ENCODE measurements around the gene SELPLG. TPM values are rescaled to one million over a fixed set of nuclear protein-coding genes. Genes with fewer than 3 reads are reported as not detected.

SELPLG gene
- total and polyA plus RNA-seq, 2 donors (not counting 1 experiment from before 2014, with no cell fraction given), result 6.1 to 8.0 TPM

DNA sequence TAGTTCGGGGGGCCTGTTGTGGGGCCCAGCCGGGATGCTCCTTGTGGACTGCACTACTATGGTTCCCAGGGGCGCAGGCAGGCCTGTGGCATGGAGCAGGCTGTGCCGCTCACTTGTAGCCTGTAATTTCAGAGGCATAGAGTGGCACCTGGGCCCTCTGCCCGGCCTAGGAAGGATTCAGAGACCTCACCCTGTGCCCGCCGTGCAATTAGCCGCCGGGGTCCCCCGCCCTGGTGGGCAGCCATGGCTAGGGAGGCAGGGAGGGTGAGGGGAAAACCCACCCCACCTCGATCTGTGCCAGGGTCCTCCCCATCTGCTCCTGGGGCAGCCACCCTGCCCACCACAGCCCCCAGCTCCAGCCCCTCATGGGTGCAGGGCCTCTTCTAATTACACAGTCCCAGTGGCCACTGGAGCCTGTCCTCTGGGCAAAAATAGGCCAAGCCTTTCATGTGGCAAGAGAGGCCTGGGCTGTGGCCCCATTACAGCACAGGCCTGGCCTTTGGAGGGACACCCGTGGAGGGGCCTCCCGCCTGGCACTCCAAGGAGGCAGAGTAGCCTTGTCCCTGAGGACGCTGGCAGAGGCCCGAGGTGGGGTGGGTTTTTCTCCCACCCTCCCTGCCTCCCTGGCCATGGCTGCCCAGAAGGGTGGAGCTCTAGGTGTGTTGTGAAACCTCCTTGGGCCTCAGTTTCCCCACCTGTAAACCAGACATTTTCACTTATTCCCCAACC is 30.6 kb downstream of the SELPLG start:
- no peaks in the 10 kb centered on the region for H3K79me2 ChIP-seq (ENCODE audit: control insufficient read depth, insufficient read depth, low read length)
- ATAC-seq (ENCODE audit: low read depth) (no peak), DNase-seq (no peak)
- POLR2A ChIA-PET, result no interaction called here
- no peak overlapping the region for H2AFZ ChIP-seq (ENCODE audit: insufficient read depth, low read depth, low read length, poor library complexity, severe bottlenecking)
- no peaks in the 10 kb centered on the region for H4K20me1 ChIP-seq (ENCODE audit: control insufficient read depth, insufficient read depth, low read length, poor library complexity, severe bottlenecking)
- 90% methylated on average over 11 of the region's 15 CpGs for WGBS (ENCODE audit: insufficient coverage)
- Mint-ChIP-seq H3K4me3 (no peak overlapping the region), H3K27me3 (peaks cover 4% of the 10 kb centered on the region), H3K27ac (no peak overlapping the region), H3K9me3 (ENCODE audit: insufficient read depth) (no peaks in the 10 kb centered on the region), H3K4me1 (no peaks in the 10 kb centered on the region)
- no peak overlapping the region for H3K4me2 ChIP-seq (replicated peaks; ENCODE audit: low read depth, low read length, poor library complexity, severe bottlenecking)
- H3K36me3 ChIP-seq (replicated peaks in 1 of 2; ENCODE audit: control extremely low read depth in 1 of 2, control insufficient read depth in 1 of 2, extremely low read depth in 1 of 2, insufficient read depth in 2 of 2, low read length in 1 of 2), result no peaks in the 10 kb centered on the region
- H3K9ac ChIP-seq (ENCODE audit: low read length), result no peak overlapping the region
- intact Hi-C loops (cut with micrococcal nuclease), result no loop called here
- no peaks in the 10 kb centered on the region for H3K27me3 ChIP-seq (replicated peaks in 1 of 4; ENCODE audit: control extremely low read depth in 1 of 4, control insufficient read depth in 3 of 4, insufficient read depth in 4 of 4, low read length in 3 of 4)
- H3K4me1 ChIP-seq (ENCODE audit: control insufficient read depth in 2 of 2, insufficient read depth in 2 of 2, low read length in 2 of 2), result no peaks in the 10 kb centered on the region
- CTCF ChIA-PET, result interaction anchor here (2.7 kb wide), 1 partner anchor 14 kb away, joined by 13 read pairs; no protein-coding TSS in a partner anchor
- TF ChIP-seq, protein P1, sequence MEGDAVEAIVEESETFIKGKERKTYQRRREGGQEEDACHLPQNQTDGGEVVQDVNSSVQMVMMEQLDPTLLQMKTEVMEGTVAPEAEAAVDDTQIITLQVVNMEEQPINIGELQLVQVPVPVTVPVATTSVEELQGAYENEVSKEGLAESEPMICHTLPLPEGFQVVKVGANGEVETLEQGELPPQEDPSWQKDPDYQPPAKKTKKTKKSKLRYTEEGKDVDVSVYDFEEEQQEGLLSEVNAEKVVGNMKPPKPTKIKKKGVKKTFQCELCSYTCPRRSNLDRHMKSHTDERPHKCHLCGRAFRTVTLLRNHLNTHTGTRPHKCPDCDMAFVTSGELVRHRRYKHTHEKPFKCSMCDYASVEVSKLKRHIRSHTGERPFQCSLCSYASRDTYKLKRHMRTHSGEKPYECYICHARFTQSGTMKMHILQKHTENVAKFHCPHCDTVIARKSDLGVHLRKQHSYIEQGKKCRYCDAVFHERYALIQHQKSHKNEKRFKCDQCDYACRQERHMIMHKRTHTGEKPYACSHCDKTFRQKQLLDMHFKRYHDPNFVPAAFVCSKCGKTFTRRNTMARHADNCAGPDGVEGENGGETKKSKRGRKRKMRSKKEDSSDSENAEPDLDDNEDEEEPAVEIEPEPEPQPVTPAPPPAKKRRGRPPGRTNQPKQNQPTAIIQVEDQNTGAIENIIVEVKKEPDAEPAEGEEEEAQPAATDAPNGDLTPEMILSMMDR (IDR thresholded peaks at IDR 0.05), result no peak
- no peak for TF ChIP-seq EZH2 (IDR thresholded peaks at IDR 0.05; ENCODE audit: borderline replicate concordance, insufficient read depth, low read depth, low read length, poor library complexity, severe bottlenecking)
- H3K4me3 ChIP-seq (ENCODE audit: control extremely low read depth in 1 of 5, extremely low read depth in 1 of 5, insufficient read depth in 1 of 5, low read depth in 2 of 5, low read length in 4 of 5), result no peak overlapping the region
- no peak overlapping the region for H3K27ac ChIP-seq (ENCODE audit: low read length in 2 of 2)
- H3K9me3 ChIP-seq (ENCODE audit: control extremely low read depth in 1 of 3, control insufficient read depth in 2 of 3, insufficient read depth in 1 of 3, low read length in 2 of 3), result no peaks in the 10 kb centered on the region

DNA sequence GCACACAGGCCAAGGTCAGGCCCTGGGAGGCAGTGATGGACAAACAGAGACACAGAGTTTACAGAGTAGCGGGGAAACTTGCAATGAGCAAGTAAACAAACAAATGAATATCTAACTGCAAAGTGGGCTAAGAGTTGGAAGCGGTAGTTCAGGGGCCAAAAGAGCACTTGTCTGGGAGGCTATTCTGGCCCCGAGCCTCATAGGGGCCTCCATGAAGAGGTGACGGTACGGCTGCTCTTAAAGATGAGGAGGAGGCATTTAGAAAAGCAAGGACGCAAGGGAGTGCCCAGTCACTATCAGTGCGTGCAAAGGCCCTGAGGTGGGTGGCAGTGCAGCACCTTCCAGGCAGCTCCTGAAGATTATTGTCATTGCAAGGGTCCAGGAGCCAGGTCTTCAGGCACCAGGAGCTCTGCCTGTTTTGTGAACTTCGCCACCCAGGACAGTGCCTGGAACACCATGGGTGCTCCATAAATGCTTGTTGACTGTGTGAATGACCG is 31.4 kb downstream of the SELPLG start:
- ChIA-PET POLR2A (no interaction called here), CTCF (interaction anchor here (2.7 kb wide), 1 partner anchor 15 kb away, joined by 13 read pairs; no protein-coding TSS in a partner anchor)
- Histone ChIP-seq H4K20me1 (ENCODE audit: control insufficient read depth, insufficient read depth, low read length, poor library complexity, severe bottlenecking) (no peaks in the 10 kb centered on the region), H3K9ac (ENCODE audit: low read length) (no peak overlapping the region), H3K79me2 (ENCODE audit: control insufficient read depth, insufficient read depth, low read length) (no peaks in the 10 kb centered on the region), H3K27me3 (replicated peaks in 1 of 4; ENCODE audit: control extremely low read depth in 1 of 4, control insufficient read depth in 3 of 4, insufficient read depth in 4 of 4, low read length in 3 of 4) (no peaks in the 10 kb centered on the region), H3K27ac (ENCODE audit: low read length in 2 of 2) (no peak overlapping the region), H3K4me2 (replicated peaks; ENCODE audit: low read depth, low read length, poor library complexity, severe bottlenecking) (no peak overlapping the region), H3K9me3 (ENCODE audit: control extremely low read depth in 1 of 3, control insufficient read depth in 2 of 3, insufficient read depth in 1 of 3, low read length in 2 of 3) (no peaks in the 10 kb centered on the region), H3K4me1 (ENCODE audit: control insufficient read depth in 2 of 2, insufficient read depth in 2 of 2, low read length in 2 of 2) (no peaks in the 10 kb centered on the region), H2AFZ (ENCODE audit: insufficient read depth, low read depth, low read length, poor library complexity, severe bottlenecking) (no peak overlapping the region), H3K36me3 (replicated peaks in 1 of 2; ENCODE audit: control extremely low read depth in 1 of 2, control insufficient read depth in 1 of 2, extremely low read depth in 1 of 2, insufficient read depth in 2 of 2, low read length in 1 of 2) (no peaks in the 10 kb centered on the region), H3K4me3 (ENCODE audit: control extremely low read depth in 1 of 5, extremely low read depth in 1 of 5, insufficient read depth in 1 of 5, low read depth in 2 of 5, low read length in 4 of 5) (no peak overlapping the region)
- no peaks in the 10 kb centered on the region for H3K4me1 Mint-ChIP-seq
- H3K4me3 Mint-ChIP-seq, result no peak overlapping the region
- DNase-seq (no peak), ATAC-seq (ENCODE audit: low read depth) (no peak)
- H3K9me3 Mint-ChIP-seq (ENCODE audit: insufficient read depth), result no peaks in the 10 kb centered on the region
- no peak for TF ChIP-seq EZH2 (IDR thresholded peaks at IDR 0.05; ENCODE audit: borderline replicate concordance, insufficient read depth, low read depth, low read length, poor library complexity, severe bottlenecking)
- TF ChIP-seq, protein P1 (IDR thresholded peaks at IDR 0.05), result no peak
- intact Hi-C loops (cut with micrococcal nuclease), result no loop called here
- no peaks in the 10 kb centered on the region for H3K27me3 Mint-ChIP-seq
- no peak overlapping the region for H3K27ac Mint-ChIP-seq
- 97% methylated on average over 7 of the region's 9 CpGs for WGBS (ENCODE audit: insufficient coverage)
